CD4-positive, alpha-beta T cell treated with Interleukin-4 for 4 hours (primary cell): Measurements from ENCODE around the gene MRPL55.

Experiments used
- DNase-seq: peaks from one replicate; pipeline ENCODE4 v3.0.0-alpha.2; 2020

Gene MRPL55

DNA sequence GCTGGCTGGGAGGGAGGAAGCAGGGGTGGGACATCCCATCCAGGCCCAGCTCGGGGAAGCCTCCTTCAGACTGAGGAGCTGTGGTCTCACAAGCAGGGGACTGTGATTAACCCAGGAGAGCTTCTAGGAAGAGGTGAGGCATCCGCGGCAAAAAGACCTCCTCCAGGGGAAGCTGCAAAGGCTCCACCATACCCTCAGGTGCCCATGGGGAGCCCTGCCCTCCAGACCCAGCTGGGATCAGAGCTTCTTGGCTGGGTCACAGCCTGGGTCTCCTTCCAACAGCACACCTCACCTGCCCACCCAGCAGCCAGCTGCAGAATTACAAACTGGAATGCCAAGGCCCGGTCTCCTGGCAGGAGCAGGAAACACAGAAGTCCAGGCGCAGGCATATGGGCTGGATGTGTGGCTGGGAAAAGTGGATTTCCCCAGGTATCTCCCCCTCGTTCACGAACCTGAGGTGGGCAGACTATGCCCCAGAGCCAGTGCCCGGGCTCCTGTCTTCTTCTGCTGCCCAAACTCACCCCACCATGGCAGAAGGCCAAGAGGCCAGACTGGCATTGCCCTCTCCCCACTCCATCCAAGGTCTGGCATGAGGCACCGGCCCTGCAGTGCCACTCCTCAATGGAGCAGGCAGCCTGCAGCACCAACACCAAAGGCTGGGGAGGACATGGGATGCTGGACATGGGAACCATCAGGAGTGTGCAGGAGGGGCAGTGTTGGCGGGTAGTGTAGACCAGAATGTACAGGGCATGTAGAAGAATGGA lies 42.0 kb downstream of the MRPL55 start:
- DNase-seq: no peak

DNA sequence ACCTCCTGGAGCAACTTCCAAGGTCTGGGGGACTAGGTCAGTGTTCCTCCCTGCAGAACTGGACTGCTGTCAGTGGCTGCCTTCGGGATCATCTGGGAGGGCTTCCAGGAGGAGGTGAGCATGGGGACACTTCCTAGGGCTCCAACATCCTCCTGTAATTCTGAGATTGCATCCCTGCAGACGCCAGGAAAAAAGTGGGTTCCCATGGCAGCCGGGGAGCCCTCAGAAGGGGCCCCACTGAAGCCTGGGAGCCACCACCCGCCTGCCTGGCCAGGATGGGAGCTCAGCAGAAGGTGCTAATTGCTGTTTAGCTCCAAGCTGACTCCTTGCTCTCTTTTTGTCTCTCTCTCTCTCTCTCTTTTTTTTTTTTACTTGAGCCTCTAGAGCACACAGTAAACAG lies 42.7 kb downstream of the MRPL55 start:
- DNase-seq: no peak

DNA sequence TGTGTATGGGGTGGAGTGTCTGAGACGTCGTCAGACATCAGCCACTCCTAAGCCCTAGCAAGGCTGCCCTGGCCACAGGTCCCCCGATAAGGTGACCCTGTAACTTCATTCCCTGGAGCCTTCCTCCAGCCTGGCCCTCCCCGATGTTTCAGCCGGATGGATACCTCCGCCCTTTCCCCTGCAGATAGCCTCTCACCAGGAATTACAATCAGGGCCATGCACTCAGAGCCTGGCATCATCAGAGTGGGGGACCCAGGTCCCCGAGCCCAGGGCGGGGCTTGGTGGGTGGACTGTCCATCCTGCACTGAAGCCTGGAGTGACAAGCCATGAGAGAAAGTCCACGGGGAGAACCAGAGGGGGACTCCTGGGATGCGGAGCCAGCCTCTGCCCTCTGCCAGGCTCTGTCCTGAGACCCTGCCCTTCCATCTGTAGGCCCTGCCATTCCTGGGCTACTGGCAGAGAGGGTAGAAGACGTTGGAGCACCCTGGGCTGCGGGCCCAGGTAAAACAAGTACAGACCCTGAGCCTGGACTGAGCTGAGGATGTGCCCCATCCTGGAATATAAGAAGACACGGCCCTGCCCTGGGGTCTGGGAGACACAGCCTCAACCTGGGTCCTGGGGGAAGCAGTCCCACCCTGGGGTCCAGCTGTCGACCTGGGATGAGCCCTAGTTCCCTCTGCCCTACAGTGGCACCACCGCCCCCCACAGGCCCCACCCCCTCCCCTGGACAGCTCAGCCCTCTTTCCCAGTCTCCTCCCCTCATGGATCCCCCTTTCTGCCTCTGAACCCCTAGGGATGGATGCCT lies 43.4 kb downstream of the MRPL55 start:
- DNase-seq: no peak

DNA sequence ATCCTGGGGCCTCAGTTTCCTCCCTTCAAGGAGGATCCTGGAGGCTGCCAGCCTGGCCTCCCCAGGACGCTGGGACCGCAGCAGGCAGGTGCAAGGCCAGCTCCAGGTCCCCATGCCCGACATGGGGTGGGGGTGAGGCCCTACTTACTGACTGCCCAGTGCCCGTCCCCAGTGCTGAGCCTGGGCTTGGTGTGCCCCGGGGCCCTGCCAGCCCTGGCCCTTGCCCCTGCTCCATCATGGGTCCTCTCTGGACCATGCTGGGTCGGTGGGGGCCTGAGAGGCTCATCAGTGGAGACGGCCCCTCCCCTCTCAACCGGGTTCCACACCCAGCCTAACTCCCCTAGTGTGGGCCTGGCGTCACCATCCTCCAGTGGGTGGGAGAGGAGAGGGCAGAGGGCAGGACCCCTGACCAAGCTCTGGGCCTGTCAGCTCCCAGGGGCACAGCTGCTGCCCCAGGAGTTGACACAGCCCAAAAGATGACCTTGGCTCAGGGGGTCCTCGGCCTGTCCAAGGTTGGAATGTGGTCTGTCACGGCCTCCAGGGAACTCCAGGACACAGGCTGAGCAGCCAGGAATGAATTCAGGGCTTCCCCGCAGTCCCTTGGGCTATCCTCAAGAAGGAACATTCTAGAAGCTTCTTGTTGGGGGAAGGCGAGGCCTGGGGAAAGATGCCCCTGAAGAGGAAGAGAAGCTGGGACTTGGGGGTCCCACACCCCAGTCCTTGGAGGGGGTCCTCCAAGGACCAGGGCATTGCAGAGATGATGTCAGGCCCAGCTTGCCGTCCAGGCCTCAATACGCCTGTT lies 44.2 kb downstream of the MRPL55 start:
- DNase-seq: no peak

DNA sequence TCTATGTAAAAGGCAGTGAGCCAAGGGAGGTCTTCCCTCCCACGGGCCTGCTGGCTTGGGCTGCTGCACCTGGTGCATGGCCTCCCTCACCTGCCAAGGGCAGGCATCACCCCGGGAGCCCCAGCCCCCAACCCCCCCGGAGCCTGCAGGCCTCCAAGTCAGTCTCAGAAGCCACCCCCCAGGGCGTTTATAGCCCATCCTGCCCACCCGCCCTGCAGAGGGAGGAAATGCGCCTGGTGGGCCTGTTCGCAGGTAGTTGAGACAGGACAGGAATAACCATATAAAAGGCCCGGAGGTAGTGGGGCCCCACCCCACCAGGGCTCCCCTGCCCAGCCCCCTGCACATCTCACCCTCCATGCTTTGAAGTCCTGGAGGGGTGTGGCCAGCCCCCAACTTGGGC lies 44.8 kb downstream of the MRPL55 start:
- no peak for DNase-seq

DNA sequence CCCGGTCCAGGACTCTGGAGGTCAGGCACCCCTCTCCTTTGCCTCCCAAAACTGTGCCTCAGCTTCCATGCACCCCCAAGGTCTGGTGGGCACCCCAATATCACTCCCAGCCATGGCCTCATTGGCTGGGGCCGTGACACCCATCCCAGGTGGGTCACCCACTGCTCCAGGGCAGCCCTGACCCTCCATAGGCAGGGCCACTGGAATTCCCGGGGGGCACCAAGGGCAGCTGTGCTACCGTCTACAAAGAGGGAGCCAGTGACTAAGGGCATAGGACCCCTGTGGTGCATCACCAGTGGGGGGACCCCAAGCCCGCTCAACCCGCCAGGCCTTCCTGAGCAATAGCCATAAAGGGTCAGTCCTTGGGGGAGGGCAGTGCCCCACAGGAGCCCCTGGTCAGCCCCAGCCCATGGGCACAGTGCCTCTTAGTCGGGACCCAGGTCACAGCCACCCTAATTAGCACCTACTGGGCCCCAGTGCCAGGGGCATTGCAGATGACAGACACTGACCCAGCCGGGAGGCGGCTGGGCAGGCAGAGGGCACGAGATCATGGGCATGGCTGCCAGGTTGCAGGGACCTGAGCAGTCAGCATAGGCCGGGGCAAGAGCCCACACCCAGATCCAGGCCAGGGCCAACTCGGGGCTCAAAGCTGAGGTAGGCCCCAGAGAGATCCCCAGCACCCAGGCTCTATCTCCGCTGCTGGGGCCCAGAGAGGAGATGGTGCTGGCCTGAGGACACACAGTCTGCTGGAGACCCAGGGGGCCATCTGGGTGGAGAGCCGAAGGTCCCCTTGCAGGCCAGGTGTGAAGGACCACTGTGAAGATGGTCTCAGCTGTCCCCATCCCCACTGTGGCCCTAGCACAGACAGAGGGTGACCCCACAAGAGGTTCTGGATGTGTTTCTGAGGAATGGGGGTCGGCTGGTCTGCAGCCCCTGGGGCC lies 45.6 kb downstream of the MRPL55 start:
- DNase-seq: no peak

DNA sequence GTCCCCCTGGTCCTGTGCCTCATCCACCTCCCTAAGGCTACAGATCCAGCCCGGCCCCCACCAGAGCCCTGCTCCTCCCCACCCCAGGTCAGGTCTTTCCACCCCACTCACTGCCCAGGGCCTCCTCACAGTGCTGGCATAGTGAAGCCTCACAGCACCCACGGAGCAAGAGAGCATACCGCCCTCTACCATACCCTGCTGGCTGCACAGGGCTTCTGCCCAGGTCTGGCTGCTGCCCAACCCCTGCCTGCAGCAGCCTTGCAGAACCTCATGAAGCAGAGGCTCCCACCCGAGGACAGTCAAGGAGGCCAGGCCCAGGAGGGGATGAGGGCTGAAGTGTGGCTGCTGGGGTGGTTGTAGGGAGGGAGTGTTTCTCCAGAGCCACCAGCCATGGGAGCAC lies 46.3 kb downstream of the MRPL55 start:
- DNase-seq: no peak

DNA sequence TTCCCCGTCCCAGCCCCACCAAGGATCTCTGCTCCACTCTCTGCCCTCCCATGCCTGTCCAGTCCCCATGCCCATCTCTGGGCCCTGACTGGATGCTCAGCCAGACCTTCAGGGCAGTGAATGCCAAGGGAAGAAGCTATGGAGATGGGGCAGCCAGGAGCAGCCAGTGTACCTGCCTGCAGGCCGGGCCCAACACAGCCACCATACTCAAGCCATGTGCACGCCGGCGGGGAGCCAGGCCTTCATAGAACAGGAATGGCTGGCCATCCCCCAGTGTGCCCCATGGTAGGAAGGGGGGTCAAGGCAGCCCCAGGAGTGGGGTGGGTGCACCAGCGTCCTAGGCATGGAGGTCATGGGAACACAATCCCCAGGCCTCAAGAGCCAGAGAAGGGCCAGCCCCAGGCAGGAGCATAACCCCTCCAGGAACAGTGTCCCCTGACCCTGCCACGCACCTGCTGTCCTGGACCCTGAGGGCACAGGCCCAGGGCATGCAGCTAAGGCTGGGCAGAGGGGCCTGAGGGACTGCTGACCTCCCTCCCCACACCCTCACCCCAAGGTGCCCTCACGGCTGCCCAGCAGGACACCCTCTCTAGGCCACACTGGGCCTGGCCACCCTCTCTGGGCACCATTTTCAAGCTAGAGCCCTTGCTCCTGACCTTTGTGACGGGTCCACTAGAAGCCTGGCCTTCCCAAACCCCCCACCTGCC lies 46.9 kb downstream of the MRPL55 start:
- DNase-seq: no peak

DNA sequence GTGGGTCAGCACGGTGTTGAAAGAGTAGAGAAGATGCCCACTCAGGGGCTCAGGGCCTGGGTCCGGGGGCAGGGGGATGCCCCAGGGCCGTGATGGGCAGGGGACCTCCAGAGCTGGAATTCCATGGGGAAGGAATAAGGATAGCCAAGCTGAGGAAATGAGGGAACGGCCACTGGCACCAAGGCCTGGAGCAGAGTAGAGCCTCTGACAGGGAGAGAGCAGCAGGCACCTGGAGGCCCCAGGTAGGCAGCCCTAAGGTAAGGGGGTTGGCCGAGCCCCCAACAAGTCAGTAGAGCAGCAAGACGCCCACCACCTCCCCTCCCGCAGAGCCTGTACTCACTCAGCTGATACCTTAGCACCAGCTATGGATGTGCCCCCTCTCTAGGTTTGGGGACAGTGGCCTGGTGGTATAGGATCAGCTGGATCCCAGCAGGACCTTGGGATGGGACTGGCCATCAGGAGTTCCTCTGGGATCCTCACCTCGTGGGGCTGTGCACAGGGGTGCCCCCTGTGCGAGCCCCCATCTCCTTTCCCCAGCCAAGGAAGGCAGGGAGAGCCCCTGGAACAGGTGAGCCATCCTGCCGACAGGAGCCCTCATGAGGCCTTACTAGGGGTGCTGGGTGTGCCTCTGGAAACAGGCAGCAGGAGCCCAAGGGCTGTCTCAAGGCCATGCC lies 47.6 kb downstream of the MRPL55 start:
- DNase-seq: no peak

DNA sequence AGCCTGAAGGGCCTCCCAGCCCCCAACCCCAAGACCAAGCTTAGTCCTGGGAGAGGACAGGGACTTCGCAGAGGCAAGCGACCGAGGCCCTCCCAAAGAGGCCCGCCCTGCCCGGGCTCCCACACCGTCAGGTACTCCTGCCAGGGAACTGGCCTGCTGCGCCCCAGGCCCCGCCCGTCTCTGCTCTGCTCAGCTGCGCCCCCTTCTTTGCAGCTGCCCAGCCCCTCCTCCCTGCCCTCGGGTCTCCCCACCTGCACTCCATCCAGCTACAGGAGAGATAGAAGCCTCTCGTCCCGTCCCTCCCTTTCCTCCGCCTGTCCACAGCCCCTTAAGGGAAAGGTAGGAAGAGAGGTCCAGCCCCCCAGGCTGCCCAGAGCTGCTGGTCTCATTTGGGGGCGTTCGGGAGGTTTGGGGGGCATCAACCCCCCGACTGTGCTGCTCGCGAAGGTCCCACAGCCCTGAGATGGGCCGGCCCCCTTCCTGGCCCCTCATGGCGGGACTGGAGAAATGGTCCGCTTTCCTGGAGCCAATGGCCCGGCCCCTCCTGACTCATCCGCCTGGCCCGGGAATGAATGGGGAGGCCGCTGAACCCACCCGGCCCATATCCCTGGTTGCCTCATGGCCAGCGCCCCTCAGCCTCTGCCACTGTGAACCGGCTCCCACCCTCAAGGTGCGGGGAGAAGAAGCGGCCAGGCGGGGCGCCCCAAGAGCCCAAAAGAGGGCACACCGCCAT lies 48.5 kb downstream of the MRPL55 start:
- DNase-seq: no peak

DNA sequence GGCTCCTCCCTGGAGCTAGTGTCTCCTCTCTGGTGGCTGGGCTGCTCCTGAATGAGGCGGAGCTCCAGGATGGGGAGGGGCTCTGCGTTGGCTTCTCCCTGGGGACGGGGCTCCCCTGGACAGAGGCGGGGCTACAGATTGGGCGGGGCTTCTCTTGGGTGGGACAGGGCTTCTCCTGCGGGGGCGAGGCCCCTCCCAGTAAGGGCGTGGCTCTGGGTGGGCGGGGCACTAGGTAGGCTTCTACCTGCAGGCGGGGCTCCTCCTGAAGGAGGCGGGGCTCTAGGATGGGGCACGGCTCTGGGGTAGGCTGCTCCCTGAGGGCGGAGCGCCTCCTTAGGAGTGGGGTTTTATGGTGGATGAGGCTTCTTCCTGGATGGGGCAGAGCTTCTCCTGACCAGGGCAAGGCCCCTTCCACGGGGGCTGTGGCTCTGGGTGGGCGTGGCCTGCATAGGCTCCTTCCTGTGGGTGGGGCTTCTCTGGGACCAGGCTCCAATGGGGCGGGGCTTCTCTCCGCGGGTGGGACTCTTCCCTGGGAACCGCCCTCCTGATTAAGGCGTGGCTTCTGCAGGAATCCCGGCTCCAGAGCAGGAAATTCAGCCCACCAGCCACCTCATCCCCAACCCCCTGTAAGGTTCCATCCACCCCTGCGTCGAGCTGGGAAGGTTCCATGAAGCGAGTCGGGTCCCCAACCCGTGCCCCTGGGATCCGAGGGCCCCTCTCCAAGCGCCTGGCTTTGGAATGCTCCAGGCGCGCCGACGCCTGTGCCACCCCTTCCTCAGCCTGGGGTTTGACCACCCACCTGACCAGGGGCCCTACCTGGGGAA lies 49.3 kb downstream of the MRPL55 start:
- DNase-seq: peak; percentile 72

DNA sequence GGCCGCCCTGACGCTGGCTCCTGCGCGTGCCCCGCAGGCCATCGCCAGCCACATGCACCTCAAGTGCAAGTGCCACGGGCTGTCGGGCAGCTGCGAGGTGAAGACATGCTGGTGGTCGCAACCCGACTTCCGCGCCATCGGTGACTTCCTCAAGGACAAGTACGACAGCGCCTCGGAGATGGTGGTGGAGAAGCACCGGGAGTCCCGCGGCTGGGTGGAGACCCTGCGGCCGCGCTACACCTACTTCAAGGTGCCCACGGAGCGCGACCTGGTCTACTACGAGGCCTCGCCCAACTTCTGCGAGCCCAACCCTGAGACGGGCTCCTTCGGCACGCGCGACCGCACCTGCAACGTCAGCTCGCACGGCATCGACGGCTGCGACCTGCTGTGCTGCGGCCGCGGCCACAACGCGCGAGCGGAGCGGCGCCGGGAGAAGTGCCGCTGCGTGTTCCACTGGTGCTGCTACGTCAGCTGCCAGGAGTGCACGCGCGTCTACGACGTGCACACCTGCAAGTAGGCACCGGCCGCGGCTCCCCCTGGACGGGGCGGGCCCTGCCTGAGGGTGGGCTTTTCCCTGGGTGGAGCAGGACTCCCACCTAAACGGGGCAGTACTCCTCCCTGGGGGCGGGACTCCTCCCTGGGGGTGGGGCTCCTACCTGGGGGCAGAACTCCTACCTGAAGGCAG lies 50.0 kb downstream of the MRPL55 start:
- DNase-seq: peak; percentile 39

DNA sequence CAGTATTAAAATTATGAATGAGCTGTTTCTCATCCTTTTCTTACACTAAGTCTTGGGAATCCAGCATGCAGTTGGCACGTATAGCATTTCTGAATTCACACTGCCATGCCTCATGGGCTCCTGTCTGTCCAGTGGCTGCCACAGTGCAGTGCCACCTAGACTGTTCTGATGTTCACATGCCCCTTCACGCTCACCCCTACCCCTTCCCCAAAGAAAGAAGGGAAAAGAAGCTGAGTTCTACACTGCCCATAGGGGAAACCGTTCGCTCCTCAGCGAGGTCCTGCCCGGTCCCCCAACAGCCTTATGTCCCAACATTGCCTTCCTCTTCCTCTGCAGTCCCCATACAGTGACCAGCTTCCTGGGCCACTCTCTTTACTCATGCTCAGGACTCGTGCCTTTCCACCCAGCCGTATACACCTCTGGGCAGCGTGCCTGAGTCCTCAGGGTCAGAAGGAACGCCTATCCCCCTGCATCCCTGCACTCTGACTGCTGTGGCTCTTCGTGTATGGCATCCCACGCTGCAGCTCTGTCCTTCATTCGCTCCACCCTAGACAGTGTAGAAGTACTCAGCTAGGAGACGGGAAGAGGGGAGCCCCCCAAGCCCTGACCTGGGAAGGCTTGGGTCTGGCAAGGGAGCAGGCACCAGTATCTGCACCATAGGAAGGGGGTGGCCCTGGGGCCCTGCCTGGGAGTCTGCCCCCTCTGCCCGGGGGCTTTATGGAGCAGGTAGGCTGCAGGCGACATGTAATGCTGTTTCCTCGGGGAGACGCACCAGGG lies 50.7 kb downstream of the MRPL55 start:
- no peak for DNase-seq
